CD4-positive, alpha-beta memory T cell (primary cell): ENCODE data around the gene GFOD1. TPM values are rescaled to one million over a fixed set of nuclear protein-coding genes. Genes with fewer than 3 reads are reported as not detected.

Source experiments
- CTCF ChIA-PET: fragments of 350-600 bp; sonication (Branson Sonifier 250); formaldehyde crosslinking; loops from one replicate; lab custom pipeline; 2021; ENCODE audit warnings: inconsistent platforms; ENCODE audit not compliant: partially characterized antibody; lab: Charles Lee
- POLR2A ChIA-PET: fragments of 350-600 bp; sonication (Branson Sonifier 250); formaldehyde crosslinking; loops from one replicate; lab custom pipeline; 2021; ENCODE audit not compliant: partially characterized antibody; lab: Charles Lee
- DNase-seq, 5 donors: peaks; one replicate each; pipeline versions ENCODE4 v3.0.0 to v3.0.0-alpha.2; 2020 to 2022; ENCODE audit warnings: mixed read lengths in 1 of 5
- H3K27ac ChIP-seq: one replicate; pipeline ENCODE4 v1.7.0; 2013; ENCODE audit warnings: low read depth, low read length
- H3K27me3 ChIP-seq: 2 replicates; pipeline ENCODE4 v1.7.0; 2013; ENCODE audit warnings: mild to moderate bottlenecking, low read length, moderate library complexity; ENCODE audit not compliant: insufficient read depth
- H3K36me3 ChIP-seq: 2 replicates; pipeline ENCODE4 v1.7.0; 2013; ENCODE audit warnings: mild to moderate bottlenecking, low read length, moderate library complexity; ENCODE audit not compliant: insufficient read depth
- H3K4me1 ChIP-seq: 2 replicates; pipeline ENCODE4 v1.7.0; 2013; ENCODE audit warnings: mild to moderate bottlenecking, low read length, moderate library complexity; ENCODE audit not compliant: insufficient read depth
- H3K4me3 ChIP-seq, 2 donors: one replicate each; pipeline ENCODE4 v1.7.0; 2013; ENCODE audit warnings: low read length in 2 of 2, mild to moderate bottlenecking in 1 of 2
- H3K9me3 ChIP-seq, 2 donors: one replicate each; pipeline ENCODE4 v1.7.0; 2013; ENCODE audit warnings: low read length in 2 of 2, control low read depth in 1 of 2; ENCODE audit not compliant: control insufficient read depth in 1 of 2
- H3K27ac Mint-ChIP-seq, 7 donors: one replicate each; pipeline ENCODE4 v1.8.0; 2020 to 2021; ENCODE audit warnings: mixed read lengths in 7 of 7, mild to moderate bottlenecking in 6 of 7, inconsistent platforms in 3 of 7, moderate library complexity in 3 of 7
- H3K27me3 Mint-ChIP-seq, 2 donors: one replicate each; pipeline ENCODE4 v1.8.0; 2020 to 2021; ENCODE audit warnings: mixed read lengths in 2 of 2
- H3K36me3 Mint-ChIP-seq, 2 donors: one replicate each; pipeline ENCODE4 v1.8.0; 2020 to 2021; ENCODE audit warnings: mixed read lengths in 2 of 2, inconsistent platforms in 1 of 2, mild to moderate bottlenecking in 1 of 2
- H3K4me1 Mint-ChIP-seq, 4 donors: one replicate each; pipeline ENCODE4 v1.8.0; 2020 to 2021; ENCODE audit warnings: mixed read lengths in 4 of 4, mild to moderate bottlenecking in 1 of 4
- H3K4me3 Mint-ChIP-seq, 8 donors: one replicate each; pipeline ENCODE4 v1.8.0; 2020 to 2021; ENCODE audit warnings: mixed read lengths in 8 of 8, mild to moderate bottlenecking in 7 of 8, moderate library complexity in 6 of 8, inconsistent platforms in 3 of 8
- H3K9me3 Mint-ChIP-seq, 8 donors: one replicate each; pipeline ENCODE4 v1.8.0; 2020 to 2021; ENCODE audit warnings: mixed read lengths in 8 of 8, mild to moderate bottlenecking in 5 of 8, inconsistent platforms in 3 of 8, moderate library complexity in 1 of 8
- intact Hi-C: fragments of 100-400 bp; cut with micrococcal nuclease; formaldehyde crosslinking; loops from one replicate; pipeline ENCODE4 v1.15.1; 2023
- polyA plus RNA-seq, 2 donors: library from polyadenylated mRNA; unstranded; fragments of 300-500 nt; fragmentation: Illumina TruSeq; gene quantifications; one replicate each; pipeline ENCODE4 v1.2.3, GENCODE V29; 2021
- total RNA-seq, 2 experiments: library from RNA; stranded (reverse); gene quantifications; one replicate each; pipeline ENCODE4 v1.2.3, GENCODE V29; 2021

Gene GFOD1
- total and polyA plus RNA-seq, 4 experiments from 2014 or later = 0.95 to 1.1 (median 0.97) TPM; not detected in 1

- CTCF ChIA-PET = no interaction called here
Observed at GRCh38 chr6:13522656-13523055, 35.3 kb upstream of the GFOD1 start.

GRCh38 chr6:13519839-13520238, 32.4 kb upstream of the GFOD1 start:
- H3K9me3 ChIP-seq = no peaks in the 10 kb centered on the region
- no peak overlapping the region for H3K4me3 Mint-ChIP-seq
- intact Hi-C loops = loop anchor here (5.0 kb wide), 1 partner anchor 1387 kb away; no protein-coding TSS in a partner anchor
- H3K27ac ChIP-seq = no peak overlapping the region
- no peaks in the 10 kb centered on the region for H3K4me1 Mint-ChIP-seq
- no peak overlapping the region for H3K27ac Mint-ChIP-seq
- H3K27me3 ChIP-seq = no peaks in the 10 kb centered on the region
- POLR2A ChIA-PET = no interaction called here
- no peaks in the 10 kb centered on the region for H3K36me3 ChIP-seq
- DNase-seq = no peak
- H3K4me3 ChIP-seq = no peak overlapping the region
- peaks cover 0 to 4% (median 0%) of the 10 kb centered on the region in 8 donors for H3K9me3 Mint-ChIP-seq
- no peaks in the 10 kb centered on the region for H3K36me3 Mint-ChIP-seq
- H3K4me1 ChIP-seq = no peaks in the 10 kb centered on the region
- CTCF ChIA-PET = no interaction called here
- peaks cover 6 to 8% of the 10 kb centered on the region in 2 donors for H3K27me3 Mint-ChIP-seq

More at GRCh38 chr6:13522656-13523055, 35.3 kb upstream of the GFOD1 start:
- H3K4me1 ChIP-seq = no peaks in the 10 kb centered on the region
- no peak overlapping the region for H3K27ac Mint-ChIP-seq
- no peaks in the 10 kb centered on the region for H3K36me3 ChIP-seq
- no peaks in the 10 kb centered on the region for H3K36me3 Mint-ChIP-seq
- peaks cover 5 to 6% of the 10 kb centered on the region in 2 donors for H3K27me3 Mint-ChIP-seq
- H3K27ac ChIP-seq = no peak overlapping the region
- H3K9me3 ChIP-seq = no peaks in the 10 kb centered on the region
- no peaks in the 10 kb centered on the region for H3K27me3 ChIP-seq
- H3K4me3 ChIP-seq = no peak overlapping the region
- intact Hi-C loops = no loop called here
- H3K4me3 Mint-ChIP-seq = no peak overlapping the region
- peaks cover 0 to 5% (median under 1%) of the 10 kb centered on the region in 4 donors for H3K4me1 Mint-ChIP-seq
- no peak for DNase-seq
- peaks cover 0 to 4% (median 0%) of the 10 kb centered on the region in 8 donors for H3K9me3 Mint-ChIP-seq
- POLR2A ChIA-PET = no interaction called here

- Mint-ChIP-seq H3K9me3 (peaks cover 0 to 4% (median 0%) of the 10 kb centered on the region in 8 donors), H3K4me1 (no peaks in the 10 kb centered on the region), H3K27ac (no peak overlapping the region), H3K27me3 (peaks cover 6 to 8% of the 10 kb centered on the region in 2 donors), H3K4me3 (no peak overlapping the region), H3K36me3 (no peaks in the 10 kb centered on the region)
- Histone ChIP-seq H3K9me3 (no peaks in the 10 kb centered on the region), H3K27ac (no peak overlapping the region), H3K27me3 (no peaks in the 10 kb centered on the region), H3K4me3 (no peak overlapping the region), H3K4me1 (no peaks in the 10 kb centered on the region), H3K36me3 (no peaks in the 10 kb centered on the region)
- CTCF ChIA-PET = no interaction called here
- POLR2A ChIA-PET = no interaction called here
- DNase-seq = no peak
- intact Hi-C loops = loop anchor here (5.0 kb wide), 1 partner anchor 1390 kb away; no protein-coding TSS in a partner anchor
Observed at GRCh38 chr6:13517116-13517515, 29.7 kb upstream of the GFOD1 start.

GRCh38 chr6:13515912-13516311, 28.5 kb upstream of the GFOD1 start:
- H3K4me3 Mint-ChIP-seq = no peak overlapping the region
- peaks cover 3 to 8% of the 10 kb centered on the region in 2 donors for H3K27me3 Mint-ChIP-seq
- H3K27ac Mint-ChIP-seq = no peak overlapping the region
- intact Hi-C loops = loop anchor here (5.0 kb wide), 1 partner anchor 1391 kb away; no protein-coding TSS in a partner anchor
- H3K4me3 ChIP-seq = no peak overlapping the region
- no peaks in the 10 kb centered on the region for H3K9me3 ChIP-seq
- no peaks in the 10 kb centered on the region for H3K27me3 ChIP-seq
- no peak overlapping the region for H3K27ac ChIP-seq
- no peaks in the 10 kb centered on the region for H3K4me1 ChIP-seq
- H3K36me3 Mint-ChIP-seq = no peaks in the 10 kb centered on the region
- H3K9me3 Mint-ChIP-seq = peaks cover 0 to 3% (median 0%) of the 10 kb centered on the region in 8 donors
- no peaks in the 10 kb centered on the region for H3K36me3 ChIP-seq
- DNase-seq = no peak
- POLR2A ChIA-PET = no interaction called here
- CTCF ChIA-PET = no interaction called here
- H3K4me1 Mint-ChIP-seq = no peaks in the 10 kb centered on the region

DNA sequence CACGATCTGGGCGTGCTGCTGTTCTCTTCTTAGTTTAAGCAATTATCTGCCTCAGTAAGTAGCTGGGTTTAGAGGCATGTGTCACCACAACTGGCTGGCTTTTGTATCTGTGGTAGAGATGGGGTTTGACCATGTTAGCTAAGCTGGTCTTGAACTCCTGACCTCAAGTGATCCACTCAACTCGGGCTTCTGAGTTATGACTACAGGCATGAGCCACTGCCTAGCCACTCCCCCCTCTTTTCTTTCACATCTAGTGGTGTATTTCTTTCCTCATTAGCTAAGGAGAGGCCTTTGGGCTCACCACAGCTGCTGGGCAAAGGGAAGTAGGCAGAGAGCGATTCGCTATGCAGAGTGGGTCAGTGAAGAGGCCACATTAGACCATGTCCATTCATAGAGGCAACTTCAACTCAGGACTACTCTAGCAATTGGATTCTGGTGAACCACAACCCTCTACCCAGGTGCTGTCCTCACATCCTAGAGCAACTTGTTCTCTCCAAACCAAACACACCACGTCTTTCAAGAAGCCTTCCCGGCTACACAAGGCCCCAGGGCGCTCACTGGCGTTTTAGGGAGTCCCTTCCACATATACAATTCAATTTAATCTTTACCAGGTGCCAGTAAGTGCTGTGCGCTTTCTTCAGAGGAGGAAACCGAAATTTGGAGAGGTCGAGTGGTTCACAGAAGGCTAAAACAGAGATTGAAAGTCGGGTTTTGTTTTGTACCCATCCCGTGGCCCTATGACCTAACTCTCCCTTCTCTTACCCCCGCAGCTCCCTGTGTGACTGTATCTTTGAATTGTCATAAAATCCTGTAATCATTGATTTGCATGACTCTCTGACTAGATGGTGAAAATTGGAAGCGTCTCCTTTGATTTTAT, 26.5 kb upstream of the GFOD1 start:
- Mint-ChIP-seq H3K36me3 (no peaks in the 10 kb centered on the region), H3K27me3 (peaks cover 0 to 5% of the 10 kb centered on the region in 2 donors), H3K4me1 (no peaks in the 10 kb centered on the region), H3K4me3 (no peak overlapping the region), H3K9me3 (no peaks in the 10 kb centered on the region), H3K27ac (no peak overlapping the region)
- ChIA-PET POLR2A (no interaction called here), CTCF (interaction anchor here (0.6 kb wide), 1 partner anchor 35 kb away, joined by 3 read pairs; no protein-coding TSS in a partner anchor)
- Histone ChIP-seq H3K4me1 (no peaks in the 10 kb centered on the region), H3K27ac (no peak overlapping the region), H3K27me3 (no peaks in the 10 kb centered on the region), H3K36me3 (no peaks in the 10 kb centered on the region), H3K4me3 (no peak overlapping the region), H3K9me3 (no peaks in the 10 kb centered on the region)
- DNase-seq = no peak
- intact Hi-C loops = no loop called here

GRCh38 chr6:13512900-13513299, 25.5 kb upstream of the GFOD1 start:
- Histone ChIP-seq H3K9me3 (no peaks in the 10 kb centered on the region), H3K27ac (no peak overlapping the region), H3K36me3 (no peaks in the 10 kb centered on the region), H3K27me3 (no peaks in the 10 kb centered on the region), H3K4me3 (no peak overlapping the region), H3K4me1 (no peaks in the 10 kb centered on the region)
- intact Hi-C loops = no loop called here
- POLR2A ChIA-PET = no interaction called here
- Mint-ChIP-seq H3K27ac (no peak overlapping the region), H3K36me3 (no peaks in the 10 kb centered on the region), H3K9me3 (no peaks in the 10 kb centered on the region), H3K4me3 (no peak overlapping the region), H3K4me1 (no peaks in the 10 kb centered on the region), H3K27me3 (peaks cover 0 to 7% of the 10 kb centered on the region in 2 donors)
- no peak for DNase-seq
- CTCF ChIA-PET = interaction anchor here (0.6 to 1.1 kb wide), 2 partner anchors 14 to 36 kb away, joined by 3 read pairs; no protein-coding TSS in a partner anchor

DNA sequence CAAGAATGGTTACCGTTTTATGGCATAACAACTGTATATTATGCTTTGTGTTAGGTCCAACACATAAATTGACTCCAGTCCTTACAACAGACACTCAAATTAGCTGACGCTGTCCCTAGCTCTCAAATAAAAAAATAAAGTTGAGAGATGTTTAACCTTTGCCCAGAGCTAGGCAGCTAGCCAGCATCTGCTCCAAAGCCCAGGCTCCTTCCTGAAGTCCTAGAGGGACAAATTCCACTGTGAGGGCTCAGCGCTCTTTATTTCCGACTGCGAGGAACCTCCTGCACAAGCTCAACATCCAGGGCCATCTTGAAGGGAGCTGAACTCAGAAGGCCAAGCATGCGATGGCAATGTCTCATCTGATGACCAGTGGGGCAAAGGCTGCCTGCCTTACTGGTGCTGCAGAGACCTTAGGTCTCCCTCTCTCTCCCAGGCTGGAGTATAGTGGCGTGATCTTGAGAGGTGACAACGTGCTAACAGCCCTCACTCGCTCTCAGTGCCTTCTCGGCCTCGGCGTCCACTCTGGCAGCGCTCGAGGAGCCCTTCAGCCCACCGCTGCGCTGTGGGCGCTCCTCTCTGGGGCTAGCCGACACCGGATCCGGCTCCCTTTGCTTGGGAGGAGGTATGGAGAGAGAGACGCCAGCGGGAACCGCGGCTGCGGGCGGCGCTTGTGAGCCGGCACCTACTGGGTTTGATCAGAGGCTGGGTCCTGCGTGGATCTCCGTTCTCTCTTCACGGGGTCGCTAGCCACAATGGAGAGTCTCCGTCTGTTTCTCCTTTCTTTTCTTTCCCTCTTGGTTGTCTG, 24.7 kb upstream of the GFOD1 start:
- Mint-ChIP-seq H3K9me3 (no peaks in the 10 kb centered on the region), H3K36me3 (no peaks in the 10 kb centered on the region), H3K4me3 (no peak overlapping the region), H3K4me1 (no peaks in the 10 kb centered on the region), H3K27me3 (peaks cover 1 to 7% of the 10 kb centered on the region in 2 donors), H3K27ac (no peak overlapping the region)
- Histone ChIP-seq H3K27ac (no peak overlapping the region), H3K9me3 (no peaks in the 10 kb centered on the region), H3K36me3 (no peaks in the 10 kb centered on the region), H3K4me3 (no peak overlapping the region), H3K4me1 (no peaks in the 10 kb centered on the region), H3K27me3 (no peaks in the 10 kb centered on the region)
- intact Hi-C loops = no loop called here
- DNase-seq = no peak
- POLR2A ChIA-PET = no interaction called here
- CTCF ChIA-PET = interaction anchor here (1.0 to 1.1 kb wide), 3 partner anchors 15 to 555 kb away, joined by 3 read pairs; partner anchors contain the start of gene NOL7
